IMR-90 (cell line): ENCODE results near the gene TAS2R19. TPM values are rescaled to one million over a fixed set of nuclear protein-coding genes. Genes with fewer than 3 reads are reported as not detected.

ENCODE experiments used
- ATAC-seq: fragments of 200-7000 bp; cut with Tn5 transposase; 2 replicates; pipeline ENCODE4 v1.9.1; 2020; ENCODE audit warnings: low read depth, mild to moderate bottlenecking, moderate library complexity
- BruUV-seq: library from RNA; stranded (reverse); fragments of 400-500 nt; replicated peaks from 2 replicates; lab custom pipeline; 2021; lab: Mats Ljungman, UMichigan
- CTCF ChIA-PET: fragments of 300-600 bp; formaldehyde crosslinking; extraction: SDS; loops from one replicate; lab custom pipeline; 2021; ENCODE audit warnings: antibody characterized with exemption; lab: Yijun Ruan, JAX
- POLR2A ChIA-PET: fragments of 300-600 bp; sonication (Branson Sonifier 250); formaldehyde crosslinking; loops from one replicate; lab custom pipeline; 2022; ENCODE audit warnings: antibody characterized with exemption; ENCODE audit not compliant: unreplicated experiment; lab: Charles Lee
- DNase-seq: peaks from one replicate; pipeline ENCODE4 v3.0.0; 2013
- H2AFZ ChIP-seq: replicated peaks from 2 replicates; pipeline ENCODE3; 2013; ENCODE audit warnings: low read length, mild to moderate bottlenecking; ENCODE audit not compliant: poor library complexity
- H2AK5ac ChIP-seq: 2 replicates; pipeline ENCODE4 v1.6.1; 2013; ENCODE audit warnings: low read depth, low read length, inconsistent platforms
- H2AK9ac ChIP-seq: replicated peaks from 2 replicates; pipeline ENCODE3; 2013; ENCODE audit warnings: mild to moderate bottlenecking, low read depth, low read length, moderate library complexity; ENCODE audit not compliant: poor library complexity
- H2BK120ac ChIP-seq: 2 replicates; pipeline ENCODE4 v1.6.1; 2013; ENCODE audit warnings: low read depth, low read length, inconsistent platforms
- H2BK15ac ChIP-seq: 3 replicates; pipeline ENCODE4 v1.6.1; 2013; ENCODE audit warnings: low read depth, low read length, inconsistent platforms
- H2BK20ac ChIP-seq: 2 replicates; pipeline ENCODE4 v1.6.1; 2013; ENCODE audit warnings: low read depth, mild to moderate bottlenecking, inconsistent platforms, low read length, moderate library complexity
- H2BK5ac ChIP-seq: 2 replicates; pipeline ENCODE4 v1.6.1; 2013; ENCODE audit warnings: mild to moderate bottlenecking, low read depth, low read length, inconsistent platforms; ENCODE audit not compliant: poor library complexity, severe bottlenecking
- H3K14ac ChIP-seq: replicated peaks from 2 replicates; pipeline ENCODE4 v1.6.1; 2013; ENCODE audit warnings: low read depth, low read length, inconsistent platforms
- H3K18ac ChIP-seq: 2 replicates; pipeline ENCODE4 v1.6.1; 2013; ENCODE audit warnings: low read depth, low read length, control low read depth
- H3K23ac ChIP-seq: 2 replicates; pipeline ENCODE4 v1.6.1; 2013; ENCODE audit warnings: low read depth, low read length, inconsistent platforms
- H3K27ac ChIP-seq: 2 replicates; pipeline ENCODE4 v1.5.1; 2013; ENCODE audit warnings: mild to moderate bottlenecking, control low read depth, low read length; ENCODE audit not compliant: insufficient read depth
- H3K27me3 ChIP-seq: 2 replicates; pipeline ENCODE4 v1.6.1; 2013; ENCODE audit warnings: low read length; ENCODE audit not compliant: control insufficient read depth, insufficient read depth
- H3K36me3 ChIP-seq: 2 replicates; pipeline ENCODE4 v1.6.1; 2013; ENCODE audit warnings: low read length, mixed read lengths; ENCODE audit not compliant: control insufficient read depth, insufficient read depth
- H3K4ac ChIP-seq: 2 replicates; pipeline ENCODE4 v1.6.1; 2013; ENCODE audit warnings: low read depth, low read length, inconsistent platforms
- H3K4me1 ChIP-seq: 2 replicates; pipeline ENCODE4 v1.6.1; 2013; ENCODE audit warnings: low read length, mixed read lengths; ENCODE audit not compliant: control insufficient read depth, insufficient read depth
- H3K4me2 ChIP-seq: 2 replicates; pipeline ENCODE4 v1.6.1; 2013; ENCODE audit warnings: low read depth, mild to moderate bottlenecking, control low read depth, low read length, moderate library complexity
- H3K4me3 ChIP-seq: 2 replicates; pipeline ENCODE4 v1.5.1; 2013; ENCODE audit warnings: low read depth, mild to moderate bottlenecking, control low read depth, low read length, moderate library complexity; ENCODE audit not compliant: insufficient read depth
- H3K56ac ChIP-seq: 2 replicates; pipeline ENCODE4 v1.6.1; 2013; ENCODE audit warnings: low read length, inconsistent platforms; ENCODE audit not compliant: insufficient read depth; ENCODE audit errors: extremely low read depth
- H3K79me1 ChIP-seq, 2 experiments: 2 replicates each; pipeline ENCODE4 v1.6.1; 2013; ENCODE audit warnings: low read length in 2 of 2, inconsistent platforms in 1 of 2, low read depth in 1 of 2
- H3K9ac ChIP-seq: 2 replicates; pipeline ENCODE4 v1.6.1; 2013; ENCODE audit warnings: low read depth, low read length, control low read depth
- H3K9me1 ChIP-seq: 2 replicates; pipeline ENCODE4 v1.6.1; 2013; ENCODE audit warnings: low read length, inconsistent platforms; ENCODE audit not compliant: insufficient read depth
- H3K9me3 ChIP-seq: 2 replicates; pipeline ENCODE4 v1.6.1; 2013; ENCODE audit warnings: low read length; ENCODE audit not compliant: control insufficient read depth, insufficient read depth
- H4K20me1 ChIP-seq: 2 replicates; pipeline ENCODE4 v1.6.1; 2013; ENCODE audit warnings: low read length, inconsistent platforms; ENCODE audit not compliant: insufficient read depth
- H4K5ac ChIP-seq: 2 replicates; pipeline ENCODE4 v1.6.1; 2013; ENCODE audit warnings: mild to moderate bottlenecking, low read depth, low read length, control low read depth
- H4K8ac ChIP-seq, 2 experiments: 2 replicates each; pipeline ENCODE4 v1.6.1; 2013; ENCODE audit warnings: low read depth in 2 of 2, low read length in 2 of 2, control low read depth in 1 of 2, inconsistent platforms in 1 of 2
- H4K91ac ChIP-seq: 2 replicates; pipeline ENCODE4 v1.6.1; 2013; ENCODE audit warnings: low read depth, low read length, inconsistent platforms; ENCODE audit not compliant: insufficient read depth
- RCOR1 ChIP-seq: IDR thresholded peaks from 2 replicates; pipeline ENCODE4 v1.6.1; 2012; ENCODE audit warnings: mild to moderate bottlenecking, low read length, improper control_type of control experiment; ENCODE audit not compliant: insufficient replicate concordance
- WGBS, 2 experiments: methylation state at CpG; one replicate each; pipeline versions ENCODE4 v1.1.5 to v1.1.7; 2013; ENCODE audit warnings: missing lambda C conversion rate in 2 of 2; ENCODE audit not compliant: insufficient read length in 1 of 2; ENCODE audit errors: extremely low coverage in 2 of 2; 5-methylcytosine and 5-hydroxymethylcytosine counted together
- dilution Hi-C: fragments of 300-500 bp; cut with HindIII; formaldehyde crosslinking; loops from one replicate; pipeline ENCODE4 v1.14.3; 2018; ENCODE audit warnings: low sequenced_read_pairs; ENCODE audit not compliant: unreplicated experiment
- in situ Hi-C: fragments of 300-500 bp; cut with MboI; formaldehyde crosslinking; loops from 3 replicates; pipeline ENCODE4 v1.14.3; 2019; ENCODE audit warnings: low sequenced_read_pairs, inconsistent platforms, mixed read lengths
- intact Hi-C: fragments of 100-400 bp; cut with micrococcal nuclease; formaldehyde crosslinking; loops from 2 replicates; pipeline ENCODE4 v1.10.0; 2022
- polyA plus RNA-seq, 3 experiments: library from polyadenylated mRNA; depleted of rRNA; stranded (reverse); fragments of >200 nt; gene quantifications; 2 replicates each; pipeline ENCODE4 v1.2.3, GENCODE V29; 2012; ENCODE audit warnings: low replicate concordance in 1 of 3
- total RNA-seq: library from RNA; depleted of rRNA; stranded (reverse); fragments of >200 nt; gene quantifications from 2 replicates; pipeline ENCODE4 v1.2.3, GENCODE V29; 2012

TAS2R19 gene
- total and polyA plus RNA-seq, 2 of the 4 experiments (the other 2 are of a cell fraction), result 0.24 to 5.0 TPM

GRCh38 chr12:10994307-10994706 is 28.1 kb downstream of the TAS2R19 start:
- DNase-seq (no peak), ATAC-seq (no peak)
- no peak overlapping the region for H2BK15ac ChIP-seq
- dilution Hi-C loops (no loop called here), in situ Hi-C loops (no loop called here), intact Hi-C loops (no loop called here)
- peaks cover 4% of the 10 kb centered on the region; the same call in 1 of the 2 replicates for H3K9me3 ChIP-seq
- peaks cover 6% of the 10 kb centered on the region; the same call in 1 of the 2 replicates for H3K36me3 ChIP-seq
- H4K91ac ChIP-seq, result no peak overlapping the region
- H2BK120ac ChIP-seq, result no peak overlapping the region
- H3K4me3 ChIP-seq, result no peak overlapping the region
- H2AK5ac ChIP-seq, result no peak overlapping the region
- H3K18ac ChIP-seq, result no peak overlapping the region
- no peak for TF ChIP-seq RCOR1
- BruUV-seq, result no TSS peak
- no peak overlapping the region for H3K4ac ChIP-seq
- H2BK5ac ChIP-seq, result no peak overlapping the region
- no peak overlapping the region for H3K9ac ChIP-seq
- H3K4me2 ChIP-seq, result no peak overlapping the region
- H3K9me1 ChIP-seq, result no peaks in the 10 kb centered on the region
- H4K20me1 ChIP-seq, result no peaks in the 10 kb centered on the region
- no peak overlapping the region for H2AFZ ChIP-seq
- H4K8ac ChIP-seq, result no peak overlapping the region
- H3K4me1 ChIP-seq, result no peaks in the 10 kb centered on the region
- H3K27ac ChIP-seq, result no peak overlapping the region
- H4K5ac ChIP-seq, result no peak overlapping the region
- H2BK20ac ChIP-seq, result no peak overlapping the region
- CTCF ChIA-PET, result no interaction called here
- no peak overlapping the region for H3K14ac ChIP-seq
- 69% methylated on average over 2 of the region's 3 CpGs; no CpG with 5 or more reads in 1 of the 2 experiments for WGBS, 2 experiments
- no peak overlapping the region for H3K56ac ChIP-seq
- H3K27me3 ChIP-seq, result no peaks in the 10 kb centered on the region
- POLR2A ChIA-PET, result no interaction called here
- no peaks in the 10 kb centered on the region; a peak in 2 of 4 replicates for H3K79me1 ChIP-seq
- no peak overlapping the region for H3K23ac ChIP-seq
- H2AK9ac ChIP-seq, result no peak overlapping the region
